AG04450 (cell line): ENCODE measurements around the gene WASF3. TPM values are rescaled to one million over a fixed set of nuclear protein-coding genes. Genes with fewer than 3 reads are reported as not detected.

Source experiments
- CTCF ChIA-PET: fragments of 300-600, 350-600 bp; formaldehyde crosslinking; extraction: SDS; loops from one replicate; lab custom pipeline; 2022; ENCODE audit warnings: antibody characterized with exemption, inconsistent platforms; lab: Charles Lee
- POLR2A ChIA-PET: fragments of 350-600 bp; formaldehyde crosslinking; extraction: SDS; loops from one replicate; lab custom pipeline; 2021; ENCODE audit warnings: antibody characterized with exemption, inconsistent platforms; lab: Yijun Ruan, JAX
- DNase-seq: peaks from one replicate; pipeline ENCODE4 v3.0.0-alpha.2; 2011; ENCODE audit warnings: low read depth, low spot score
- H3K27ac ChIP-seq: one replicate; pipeline ENCODE4 v1.5.1; 2012; ENCODE audit warnings: low read depth, low read length, control low read depth
- H3K27me3 ChIP-seq: one replicate; pipeline ENCODE4 v1.6.0; 2012; ENCODE audit warnings: low read length; ENCODE audit not compliant: control insufficient read depth, insufficient read depth
- H3K4me3 ChIP-seq: 2 replicates; pipeline ENCODE4 v1.5.1; 2011; ENCODE audit warnings: mild to moderate bottlenecking, low read depth, low read length, control low read depth
- H3K9me3 ChIP-seq: 2 replicates; pipeline ENCODE4 v1.5.1; 2012; ENCODE audit warnings: low read length; ENCODE audit not compliant: control insufficient read depth, insufficient read depth
- CTCF ChIP-seq: IDR thresholded peaks from 2 replicates; pipeline ENCODE4 v1.5.1; 2011; ENCODE audit warnings: low read depth, low read length, control low read depth, inconsistent platforms
- polyA plus RNA-seq: library from polyadenylated mRNA; depleted of rRNA; stranded (reverse); fragments of >200 nt; gene quantifications from 2 replicates; pipeline ENCODE4 v1.2.3, GENCODE V29; 2011

WASF3 gene
- polyA plus RNA-seq, 1 experiment, result 11.3 TPM

- ChIA-PET CTCF (interaction anchor here (1.4 to 1.5 kb wide), 2 partner anchors 108 to 420 kb away, joined by 4 to 6 read pairs; no protein-coding TSS in a partner anchor), POLR2A (no interaction called here)
- no peak for TF ChIP-seq CTCF
- Histone ChIP-seq H3K27ac (no peak overlapping the region), H3K27me3 (no peaks in the 10 kb centered on the region), H3K4me3 (no peak overlapping the region), H3K9me3 (no peaks in the 10 kb centered on the region)
- DNase-seq, result no peak
Measured at GRCh38 chr13:26604784-26605545, 47.5 kb downstream of the WASF3 start.

GRCh38 chr13:26605845-26606244 lies 48.4 kb downstream of the WASF3 start:
- H3K4me3 ChIP-seq, result no peak overlapping the region
- H3K27ac ChIP-seq, result no peak overlapping the region
- POLR2A ChIA-PET, result no interaction called here
- H3K9me3 ChIP-seq, result no peaks in the 10 kb centered on the region
- H3K27me3 ChIP-seq, result no peaks in the 10 kb centered on the region
- CTCF ChIA-PET, result interaction anchor here (0.6 to 1.4 kb wide), 3 partner anchors 93 to 1031 kb away, joined by 3 to 6 read pairs (median 3); no protein-coding TSS in a partner anchor
- no peak for DNase-seq
- no peak for TF ChIP-seq CTCF

- no peaks in the 10 kb centered on the region for H3K9me3 ChIP-seq
- H3K4me3 ChIP-seq, result no peak overlapping the region
- POLR2A ChIA-PET, result no interaction called here
- no peak for TF ChIP-seq CTCF
- CTCF ChIA-PET, result interaction anchor here (1.1 to 1.4 kb wide), 2 partner anchors 92 to 422 kb away, joined by 3 to 6 read pairs; no protein-coding TSS in a partner anchor
- H3K27me3 ChIP-seq, result no peaks in the 10 kb centered on the region
- no peak overlapping the region for H3K27ac ChIP-seq
- DNase-seq, result no peak
Measured at GRCh38 chr13:26606631-26607030, 49.1 kb downstream of the WASF3 start.

- no peaks in the 10 kb centered on the region for H3K27me3 ChIP-seq
- ChIA-PET POLR2A (no interaction called here), CTCF (no interaction called here)
- TF ChIP-seq CTCF, result no peak
- no peaks in the 10 kb centered on the region for H3K9me3 ChIP-seq
- no peak overlapping the region for H3K27ac ChIP-seq
- DNase-seq, result no peak
- no peak overlapping the region for H3K4me3 ChIP-seq
Measured at GRCh38 chr13:26614721-26615120, 57.2 kb downstream of the WASF3 start.

- TF ChIP-seq CTCF, result no peak
- DNase-seq, result no peak
- POLR2A ChIA-PET, result no interaction called here
- Histone ChIP-seq H3K4me3 (no peak overlapping the region), H3K27ac (no peak overlapping the region), H3K27me3 (no peaks in the 10 kb centered on the region), H3K9me3 (no peaks in the 10 kb centered on the region)
- CTCF ChIA-PET, result interaction anchor here (1.3 to 1.4 kb wide), 2 partner anchors 119 to 431 kb away, joined by 3 to 4 read pairs; no protein-coding TSS in a partner anchor
Measured at GRCh38 chr13:26616126-26616525, 58.6 kb downstream of the WASF3 start.
